Upper lobe of right lung (tissue), 1 donor: Measurements from ENCODE around the gene AP2M1. TPM values are rescaled to one million over a fixed set of nuclear protein-coding genes. Genes with fewer than 3 reads are reported as not detected.
A peak's percentile ranks its signal among the peaks of the same experiment; 100 is the strongest.

ENCODE experiments used
- ATAC-seq: fragments of 200-7000 bp; cut with Tn5 transposase; one replicate; pipeline ENCODE4 v1.9.1; 2020; ENCODE audit warnings: mild to moderate bottlenecking, moderate library complexity
- DNase-seq: peaks from one replicate; pipeline ENCODE4 v3.0.0-alpha.2; 2020
- H3K27ac ChIP-seq: fragments of 200-600 bp; one replicate; pipeline ENCODE4 v1.8.0; 2022
- H3K27me3 ChIP-seq: fragments of 200-600 bp; one replicate; pipeline ENCODE4 v1.8.0; 2022; ENCODE audit warnings: mild to moderate bottlenecking
- H3K36me3 ChIP-seq: fragments of 200-600 bp; one replicate; pipeline ENCODE4 v1.8.0; 2022
- H3K4me1 ChIP-seq: fragments of 200-600 bp; one replicate; pipeline ENCODE4 v1.8.0; 2022
- H3K4me3 ChIP-seq: fragments of 200-600 bp; one replicate; pipeline ENCODE4 v1.8.0; 2022; ENCODE audit warnings: mild to moderate bottlenecking
- H3K9me3 ChIP-seq: fragments of 200-600 bp; one replicate; pipeline ENCODE4 v1.8.0; 2022
- CTCF ChIP-seq: fragments of 200-600 bp; IDR thresholded peaks from one replicate; pipeline ENCODE4 v1.8.0; 2022; ENCODE audit warnings: antibody characterized with exemption
- intact Hi-C: fragments of 100-400 bp; cut with DNase I; formaldehyde crosslinking; loops from one replicate; pipeline ENCODE4 v1.11.0; 2022
- total RNA-seq: library from RNA; stranded (reverse); fragmentation: NEBNext Ultra II Directional; extraction: Animal tissue kit (Norgen Biotek cat#: 25700); gene quantifications from one replicate; pipeline ENCODE4 v1.2.1, GENCODE V29; 2021
- donor health status: DM: no; HTN: yes; CAD: no; lungs with severe emphysema.

AP2M1 gene
- total RNA-seq, 1 donor from 2014 or later: 245 TPM

- intact Hi-C loops: no loop called here
- H3K4me1 ChIP-seq: peaks cover 38% of the 10 kb centered on the region
- DNase-seq: no peak
- peak overlapping the region; percentile 100 for H3K4me3 ChIP-seq
- ATAC-seq: no peak
- no peaks in the 10 kb centered on the region for H3K9me3 ChIP-seq
- no peak for TF ChIP-seq CTCF
- peaks cover 56% of the 10 kb centered on the region for H3K36me3 ChIP-seq
- H3K27me3 ChIP-seq: no peaks in the 10 kb centered on the region
- peak overlapping the region; percentile 67 for H3K27ac ChIP-seq
These were observed 2.7 kb downstream of the AP2M1 start for GRCh38 chr3:184177331-184177731.

- peak overlapping the region; percentile 1 for H3K27ac ChIP-seq
- intact Hi-C loops: no loop called here
- ATAC-seq (no peak), DNase-seq (no peak)
- H3K4me1 ChIP-seq: peaks cover 38% of the 10 kb centered on the region
- H3K27me3 ChIP-seq: no peaks in the 10 kb centered on the region
- peak overlapping the region; percentile 100 for H3K4me3 ChIP-seq
- no peak for TF ChIP-seq CTCF
- H3K36me3 ChIP-seq: peaks cover 60% of the 10 kb centered on the region
- H3K9me3 ChIP-seq: no peaks in the 10 kb centered on the region
These were observed 3.2 kb downstream of the AP2M1 start for GRCh38 chr3:184177767-184178306.

DNA sequence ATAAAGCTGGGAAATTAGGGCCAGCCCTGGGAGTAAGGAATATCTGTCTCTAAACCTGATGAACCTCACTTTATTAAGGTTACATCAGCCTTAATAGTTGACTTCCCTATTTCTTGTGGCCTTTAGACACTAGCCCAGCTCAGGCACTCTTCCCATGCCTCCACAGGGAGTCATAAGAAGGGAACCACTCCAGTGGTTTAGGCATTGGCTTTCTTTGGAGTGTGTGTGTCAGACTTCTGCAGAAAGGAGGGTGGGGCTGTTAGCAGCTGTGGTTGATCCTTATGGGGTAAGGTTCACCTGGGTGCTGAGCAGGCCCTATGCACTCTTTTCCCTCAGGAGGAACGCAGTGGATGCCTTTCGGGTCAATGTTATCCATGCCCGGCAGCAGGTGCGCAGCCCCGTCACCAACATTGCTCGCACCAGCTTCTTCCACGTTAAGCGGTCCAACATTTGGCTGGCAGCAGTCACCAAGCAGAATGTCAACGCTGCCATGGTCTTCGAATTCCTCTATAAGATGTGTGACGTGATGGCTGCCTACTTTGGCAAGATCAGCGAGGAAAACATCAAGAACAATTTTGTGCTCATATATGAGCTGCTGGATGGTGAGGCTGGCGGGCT, 4.0 kb downstream of the AP2M1 start:
- intact Hi-C loops: no loop called here
- ATAC-seq (peak; percentile 4), DNase-seq (no peak)
- no peak for TF ChIP-seq CTCF
- no peak overlapping the region for H3K4me3 ChIP-seq
- H3K4me1 ChIP-seq: peaks cover 38% of the 10 kb centered on the region
- H3K36me3 ChIP-seq: peaks cover 68% of the 10 kb centered on the region
- H3K27me3 ChIP-seq: no peaks in the 10 kb centered on the region
- no peak overlapping the region for H3K27ac ChIP-seq
- no peaks in the 10 kb centered on the region for H3K9me3 ChIP-seq

GRCh38 chr3:184180165-184180564, 5.5 kb downstream of the AP2M1 start:
- H3K27ac ChIP-seq: no peak overlapping the region
- no peak for TF ChIP-seq CTCF
- ATAC-seq (no peak), DNase-seq (no peak)
- no peaks in the 10 kb centered on the region for H3K9me3 ChIP-seq
- H3K36me3 ChIP-seq: peaks cover 77% of the 10 kb centered on the region
- no peaks in the 10 kb centered on the region for H3K27me3 ChIP-seq
- no peak overlapping the region for H3K4me3 ChIP-seq
- peaks cover 35% of the 10 kb centered on the region for H3K4me1 ChIP-seq
- intact Hi-C loops: no loop called here

DNA sequence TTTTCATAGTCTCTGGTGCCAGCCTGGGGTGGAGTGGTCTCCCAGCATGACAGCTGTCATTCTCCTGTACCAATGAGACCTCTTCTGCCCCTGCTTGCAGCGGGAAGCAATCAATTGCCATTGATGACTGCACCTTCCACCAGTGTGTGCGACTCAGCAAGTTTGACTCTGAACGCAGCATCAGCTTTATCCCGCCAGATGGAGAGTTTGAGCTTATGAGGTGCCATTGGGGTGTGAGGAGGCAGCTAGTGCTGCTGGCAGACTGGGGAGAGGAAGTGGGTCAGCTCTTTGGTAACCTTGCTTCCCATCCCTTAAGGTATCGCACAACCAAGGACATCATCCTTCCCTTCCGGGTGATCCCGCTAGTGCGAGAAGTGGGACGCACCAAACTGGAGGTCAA, 6.9 kb downstream of the AP2M1 start:
- no peak overlapping the region for H3K27ac ChIP-seq
- no peaks in the 10 kb centered on the region for H3K27me3 ChIP-seq
- DNase-seq (no peak), ATAC-seq (no peak)
- H3K9me3 ChIP-seq: no peaks in the 10 kb centered on the region
- TF ChIP-seq CTCF: no peak
- H3K36me3 ChIP-seq: peaks cover 77% of the 10 kb centered on the region
- peaks cover 31% of the 10 kb centered on the region for H3K4me1 ChIP-seq
- intact Hi-C loops: no loop called here
- H3K4me3 ChIP-seq: no peak overlapping the region
